Left cardiac atrium (tissue), 4 donors: ENCODE results near the gene MBTD1. TPM values are rescaled to one million over a fixed set of nuclear protein-coding genes. Genes with fewer than 3 reads are reported as not detected.
A peak's percentile ranks its signal among the peaks of the same experiment; 100 is the strongest.
"Not testable (repeated sequence)": the region's sequence is repeated elsewhere in the genome, so short reads cannot be mapped to it uniquely, and the experiment has no call there.

Source experiments
- ATAC-seq, 2 donors: fragments of 200-7000 bp; cut with Tn5 transposase; one replicate each; pipeline ENCODE4 v1.9.1; 2020; ENCODE audit warnings: mild to moderate bottlenecking in 2 of 2, moderate library complexity in 2 of 2
- DNase-seq: peaks from one replicate; pipeline ENCODE4 v3.0.0-alpha.2; 2020
- intact Hi-C, 2 donors: fragments of 100-400 bp; cut with DNase I; formaldehyde crosslinking; loops; one replicate each; pipeline versions ENCODE4 v1.14.1 to v1.15.1; 2022 to 2023
- total RNA-seq, 2 donors: library from RNA; stranded (reverse); fragmentation: NEBNext Ultra II Directional; extraction: Animal tissue kit (Norgen Biotek cat#: 25700); gene quantifications; one replicate each; pipeline ENCODE4 v1.2.1, GENCODE V29; 2021
- donor health status: DM: no; HTN: yes; CAD: no.
- donor health status: DM: no; HTN: yes; CAD: no; lungs with severe emphysema.
- donor health status: DM: yes; HTN: yes; CAD: no.
- donor health status: Dilated cardiomyopathy.

MBTD1 gene
- total RNA-seq, 2 donors from 2014 or later: 6.4 to 6.6 TPM

DNA sequence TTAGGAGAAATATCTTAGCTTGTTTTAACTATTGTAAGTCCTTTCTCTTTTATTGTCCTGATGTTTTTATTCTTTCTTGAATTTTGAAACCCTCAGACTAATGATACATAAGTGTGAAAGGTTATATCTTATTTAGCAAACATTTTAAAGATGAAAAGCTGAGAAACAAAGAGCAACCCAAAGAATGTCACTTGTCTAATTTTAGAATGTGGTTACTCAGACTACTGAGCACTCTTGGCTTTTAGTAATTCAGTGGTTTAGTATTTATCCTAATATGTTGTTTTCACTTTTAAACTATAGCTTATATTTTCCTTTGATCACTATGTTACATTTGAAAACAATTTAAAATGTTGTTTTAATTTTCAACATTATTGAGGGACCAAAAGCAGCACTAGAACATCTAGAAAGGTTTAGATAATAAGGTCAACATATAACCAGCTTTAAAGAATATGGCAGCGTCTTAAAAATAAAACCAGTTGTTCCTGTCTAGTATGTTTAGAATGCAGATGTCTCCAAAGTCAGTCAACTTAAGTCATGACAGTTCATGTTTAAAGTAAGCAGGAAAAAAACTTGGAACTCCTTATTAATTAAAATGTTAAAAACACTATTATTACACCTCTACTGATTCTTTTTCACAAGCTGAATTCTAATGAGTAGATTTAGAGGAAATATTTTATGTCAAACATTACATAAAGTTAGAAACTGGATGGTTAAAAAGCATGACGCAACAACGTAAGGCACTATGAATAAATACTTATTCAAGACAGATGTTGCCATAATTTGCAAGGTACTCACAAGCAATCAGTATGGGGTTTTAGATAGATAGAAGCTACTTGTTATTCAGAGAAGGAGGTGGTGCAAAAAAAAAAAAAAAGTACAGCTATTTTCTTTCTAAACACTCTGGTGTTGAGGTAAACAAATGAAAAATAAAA, 2.4 kb downstream of the MBTD1 start:
- DNase-seq (no peak), ATAC-seq (no peak)
- intact Hi-C loops: no loop called here

DNA sequence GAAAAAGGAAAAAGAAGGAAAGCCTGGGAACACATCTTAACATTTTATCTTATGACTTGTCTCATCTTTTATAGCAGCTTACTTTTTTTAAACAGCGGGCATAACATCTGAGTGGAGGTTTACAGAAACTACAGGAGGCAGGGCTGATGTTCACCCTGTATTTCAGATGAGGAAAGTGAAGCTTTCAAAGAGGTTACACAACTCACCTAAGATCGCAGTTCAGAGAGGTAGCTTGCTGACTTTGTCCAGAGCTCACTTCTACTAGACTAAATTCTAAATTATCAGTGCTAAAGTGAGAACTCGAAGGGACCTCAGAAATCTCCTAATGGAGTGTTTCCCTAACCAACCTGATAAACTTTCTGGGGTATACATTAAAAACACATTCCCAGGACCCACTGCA, 3.7 kb downstream of the MBTD1 start:
- intact Hi-C loops: no loop called here
- no peak for DNase-seq
- no peak for ATAC-seq

- no peak for DNase-seq
- no peak for ATAC-seq
- intact Hi-C loops: no loop called here
Measured at GRCh38 chr17:51255673-51256072, 4.2 kb downstream of the MBTD1 start.

GRCh38 chr17:51251010-51251409, 8.8 kb downstream of the MBTD1 start:
- DNase-seq: no peak
- intact Hi-C loops: no loop called here
- ATAC-seq: no peak

- ATAC-seq: no peak
- intact Hi-C loops: no loop called here
- DNase-seq: no peak
Measured at GRCh38 chr17:51250314-51250840, 9.5 kb downstream of the MBTD1 start.

- ATAC-seq (no peak), DNase-seq (no peak)
- intact Hi-C loops: no loop called here
Measured at GRCh38 chr17:51245535-51245934, 14.3 kb downstream of the MBTD1 start.

GRCh38 chr17:51244041-51244440, 15.8 kb downstream of the MBTD1 start:
- ATAC-seq (no peak), DNase-seq (no peak)
- intact Hi-C loops: no loop called here

GRCh38 chr17:51240275-51240674, 19.6 kb downstream of the MBTD1 start:
- DNase-seq (no peak), ATAC-seq (no peak)
- intact Hi-C loops: no loop called here

GRCh38 chr17:51238255-51238887, 21.5 kb downstream of the MBTD1 start:
- ATAC-seq (no peak), DNase-seq (no peak)
- intact Hi-C loops: no loop called here

GRCh38 chr17:51234162-51234561, 25.7 kb downstream of the MBTD1 start:
- intact Hi-C loops: no loop called here
- DNase-seq: no peak
- ATAC-seq: no peak

DNA sequence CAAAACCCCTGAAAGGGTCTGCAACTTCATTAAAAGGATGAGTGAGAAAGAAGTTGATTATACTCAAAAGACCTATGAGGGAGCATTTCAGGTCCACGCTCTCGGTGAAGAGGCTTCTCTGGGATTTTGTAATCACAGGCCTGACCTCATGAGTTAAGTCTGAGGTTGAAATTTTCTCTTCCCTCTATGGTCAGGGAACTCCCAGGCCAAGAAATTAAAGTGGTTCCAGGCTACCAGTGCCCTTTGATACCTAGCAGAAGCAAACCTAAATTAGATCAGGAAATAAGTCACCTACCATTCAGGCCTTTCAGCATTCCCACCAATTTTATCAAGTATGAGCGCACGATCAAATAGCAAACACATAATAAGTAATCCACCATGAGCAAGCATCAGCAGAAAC, 27.9 kb downstream of the MBTD1 start:
- intact Hi-C loops: no loop called here
- ATAC-seq (no peak), DNase-seq (no peak)

DNA sequence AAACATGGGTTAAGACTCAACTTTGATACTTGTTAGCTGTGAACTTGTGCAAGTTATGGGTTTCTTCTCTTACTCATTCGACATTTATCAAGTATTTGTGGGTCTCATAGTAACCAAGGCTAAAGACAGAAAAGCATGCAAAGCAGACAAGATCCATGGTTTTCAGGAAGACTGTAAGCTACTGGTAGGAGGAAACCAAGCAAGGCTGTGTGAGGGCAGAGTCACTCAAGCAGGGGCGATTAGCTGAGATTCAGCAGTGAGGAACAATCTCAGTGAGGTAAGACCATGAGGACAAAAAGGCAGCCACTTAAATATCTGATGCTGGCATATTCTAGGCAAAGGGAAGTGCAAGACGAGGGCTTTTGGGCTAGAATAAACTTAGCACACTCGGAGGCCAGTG, 29.5 kb downstream of the MBTD1 start:
- ATAC-seq: no peak
- no peak for DNase-seq

GRCh38 chr17:51229889-51230288, 30.0 kb downstream of the MBTD1 start:
- no peak for ATAC-seq
- intact Hi-C loops: no loop called here

More for the DNA sequence above, 29.5 kb downstream of the MBTD1 start:
- intact Hi-C loops: no loop called here

GRCh38 chr17:51228161-51228560, 31.7 kb downstream of the MBTD1 start:
- ATAC-seq: peak; percentile 30 to 32
- intact Hi-C loops: no loop called here
- DNase-seq: no peak

More at GRCh38 chr17:51229889-51230288, 30.0 kb downstream of the MBTD1 start:
- DNase-seq: no peak

DNA sequence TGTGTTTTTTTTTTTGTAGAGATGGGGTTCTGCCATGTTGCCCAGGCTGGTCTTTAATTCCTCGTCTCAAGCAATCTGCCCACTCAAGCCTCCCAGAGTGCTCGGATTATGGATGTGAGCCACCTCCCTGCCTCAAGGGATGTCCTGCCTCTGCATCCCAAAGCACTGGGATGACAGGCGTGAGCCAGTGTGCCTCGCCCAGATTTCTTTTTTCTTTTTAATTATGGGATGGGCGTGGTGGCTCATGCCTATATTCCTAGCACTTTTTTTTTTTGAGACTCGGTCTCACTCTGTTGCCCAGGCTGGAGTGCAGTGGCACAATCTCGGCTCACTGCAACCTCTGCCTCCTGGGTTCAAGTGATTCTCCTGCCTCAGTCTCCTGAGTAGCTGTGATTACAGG, 34.3 kb downstream of the MBTD1 start:
- intact Hi-C loops, ATAC-seq, DNase-seq: not testable (repeated sequence)

DNA sequence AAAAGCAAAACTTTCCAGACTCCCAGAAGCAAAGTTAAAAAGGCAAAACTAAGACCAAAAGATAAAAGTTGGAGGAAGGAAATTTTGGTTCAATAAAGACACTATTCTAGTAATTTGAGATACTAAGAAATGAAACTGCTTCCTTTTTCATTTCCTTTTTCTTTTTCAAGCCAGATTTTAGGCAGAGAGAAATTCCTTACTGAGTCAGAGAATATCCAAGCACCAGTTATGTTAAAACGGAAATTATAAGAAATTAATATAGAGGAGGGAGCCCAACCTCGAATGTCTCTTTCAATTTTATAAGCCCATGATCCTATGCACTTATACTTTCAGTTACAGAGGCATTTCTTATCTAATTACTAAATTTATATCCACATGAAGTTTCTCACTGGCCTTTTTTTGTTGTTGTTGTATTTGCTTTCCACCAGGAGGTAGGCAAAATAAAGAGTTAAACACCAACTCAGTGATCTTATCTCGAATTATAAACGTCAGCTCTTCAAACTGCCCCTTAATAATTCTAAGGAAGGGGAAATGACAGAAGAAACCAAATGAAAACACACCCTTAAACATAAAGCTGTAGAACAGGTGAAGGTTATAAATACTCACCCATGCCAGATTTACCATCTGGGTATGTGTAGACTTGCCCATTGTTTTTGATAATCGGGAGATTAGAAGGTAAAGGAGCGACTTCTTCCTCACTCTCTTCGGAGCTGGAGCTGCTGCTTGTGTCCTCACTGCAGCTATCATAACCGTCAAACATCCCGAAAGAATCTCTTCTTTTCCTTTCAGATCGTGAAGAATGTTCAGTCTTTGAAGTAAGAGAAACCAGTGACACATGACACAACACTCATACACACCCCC, 35.2 kb downstream of the MBTD1 start:
- DNase-seq (no peak), ATAC-seq (peak in 1 of 2 donors; percentile 44)
- intact Hi-C loops: no loop called here

DNA sequence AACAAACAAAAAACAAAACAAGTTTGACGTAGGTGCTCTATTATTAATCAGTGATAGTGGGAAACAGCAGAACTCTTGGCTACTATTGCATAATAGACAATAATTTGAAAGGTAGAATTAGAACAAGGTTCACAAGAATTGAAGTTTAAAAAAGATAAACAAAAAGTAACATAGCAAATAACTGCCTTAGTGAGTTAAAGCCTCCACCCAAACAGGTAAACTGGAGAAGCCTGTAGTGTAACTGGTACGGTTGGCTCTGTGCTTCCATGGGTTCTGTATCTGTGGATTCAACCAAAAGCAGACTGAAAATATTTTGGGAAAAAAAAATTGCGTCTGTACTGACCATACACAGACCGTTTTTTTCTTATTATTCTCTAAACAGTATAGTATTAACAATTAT, 38.5 kb downstream of the MBTD1 start:
- ATAC-seq: no peak

DNA sequence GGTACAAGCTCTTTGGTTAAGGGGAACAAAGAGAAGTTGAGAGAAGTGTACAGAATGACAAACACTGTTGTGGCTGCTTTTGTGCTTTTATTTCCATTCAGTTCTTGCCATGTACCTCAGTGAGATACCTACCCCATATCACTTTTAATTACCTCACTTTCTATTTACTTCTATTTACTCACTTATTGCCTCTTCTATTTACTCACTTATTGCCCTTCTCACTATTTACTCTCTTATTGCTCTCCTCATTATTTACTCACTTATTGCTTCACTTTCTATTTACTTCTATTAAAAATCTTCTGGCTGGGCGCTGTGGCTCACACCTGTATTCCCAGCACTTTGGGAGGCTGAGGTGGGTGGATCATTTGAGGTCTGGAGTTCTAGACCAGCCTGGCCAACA, 41.9 kb downstream of the MBTD1 start:
- ATAC-seq (no peak), DNase-seq (no peak)
- intact Hi-C loops: no loop called here

More for the DNA sequence above, 38.5 kb downstream of the MBTD1 start:
- no peak for DNase-seq
- intact Hi-C loops: no loop called here

DNA sequence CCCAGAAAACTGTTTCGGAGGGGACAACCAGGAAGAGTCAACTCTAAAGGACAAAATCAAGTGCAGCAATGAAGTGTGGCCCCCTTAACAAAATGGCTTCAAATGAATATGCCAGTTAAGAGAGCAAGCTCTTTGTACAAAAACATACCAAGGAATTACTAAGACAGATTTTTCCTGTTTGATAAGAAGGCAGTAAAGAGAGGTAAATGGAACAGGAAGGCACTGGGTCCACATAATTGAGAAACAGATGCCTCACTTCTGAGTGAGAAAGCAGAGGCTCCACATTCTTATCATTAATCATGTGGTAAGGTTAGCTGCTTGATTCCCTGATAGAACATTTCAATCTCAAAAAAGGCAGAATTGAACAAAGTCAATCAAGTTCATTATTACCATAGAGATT, 44.9 kb downstream of the MBTD1 start:
- ATAC-seq: no peak
- intact Hi-C loops: no loop called here

More for the DNA sequence above, 44.9 kb downstream of the MBTD1 start:
- DNase-seq: no peak
